Activated T-cell treated with anti-CD3 and anti-CD28 coated beads, Interleukin-2, amount 50 U/mL, for 4 hours (primary cell): ENCODE results near the gene WDR70. TPM values are rescaled to one million over a fixed set of nuclear protein-coding genes. Genes with fewer than 3 reads are reported as not detected.
"Not testable (repeated sequence)": the region's sequence is repeated elsewhere in the genome, so short reads cannot be mapped to it uniquely, and the experiment has no call there.

Experiments used
- ATAC-seq, 2 donors: fragments of 200-7000 bp; cut with Tn5 transposase; one replicate each; pipeline ENCODE4 v1.10.0; 2021
- DNase-seq: peaks from one replicate; pipeline ENCODE4 v3.0.0-alpha.2; 2020
- H3K27me3 Mint-ChIP-seq: one replicate; pipeline ENCODE4 v1.8.0; 2021; ENCODE audit warnings: low read depth, mixed read lengths
- H3K36me3 Mint-ChIP-seq: one replicate; pipeline ENCODE4 v1.8.0; 2022; ENCODE audit warnings: mixed read lengths; ENCODE audit not compliant: insufficient read depth
- H3K4me1 Mint-ChIP-seq: one replicate; pipeline ENCODE4 v1.8.0; 2021; ENCODE audit warnings: low read depth, mixed read lengths
- H3K4me3 Mint-ChIP-seq: one replicate; pipeline ENCODE4 v1.8.0; 2021; ENCODE audit warnings: mild to moderate bottlenecking, moderate library complexity, mixed read lengths
- H3K9me3 Mint-ChIP-seq: one replicate; pipeline ENCODE4 v1.8.0; 2021; ENCODE audit warnings: mixed read lengths
- total RNA-seq, 3 donors: library from RNA; stranded (reverse); gene quantifications; one replicate each; pipeline ENCODE4 v1.2.1, GENCODE V29; 2021

Gene WDR70
- total RNA-seq = 10 to 100 TPM; 28.4 to 34.8 (median 33.6) TPM

DNA sequence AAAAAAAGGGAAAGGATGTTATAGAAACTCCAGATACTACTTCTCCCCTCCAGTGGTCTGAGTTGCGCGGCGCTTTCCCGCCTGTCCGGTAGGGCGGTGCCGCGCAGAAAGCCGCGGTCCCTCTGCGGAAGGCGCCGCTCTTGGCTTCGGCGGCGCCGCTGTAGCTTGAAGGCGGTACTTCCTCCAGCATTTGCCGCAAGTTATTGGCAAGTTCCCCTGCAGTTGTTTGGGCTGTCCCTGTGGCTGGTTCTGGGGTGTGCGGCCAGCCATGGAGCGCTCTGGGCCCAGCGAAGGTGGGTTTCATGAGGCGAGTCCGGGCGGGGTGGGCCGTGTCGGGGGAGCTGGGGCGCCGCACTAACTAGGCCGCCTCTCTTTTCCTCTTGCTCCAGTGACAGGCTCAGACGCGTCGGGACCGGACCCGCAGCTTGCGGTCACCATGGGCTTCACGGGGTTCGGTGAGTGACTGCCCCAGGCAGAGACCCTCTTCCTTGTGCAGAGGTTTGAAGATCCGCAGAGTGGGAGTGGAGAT lies at the start of gene WDR70:
TSS of gene WDR70 (plus strand) at position 219 of the 529 bp plus-strand sequence. CDS start at position 269, 50 bp downstream.
- H3K9me3 Mint-ChIP-seq, H3K36me3 Mint-ChIP-seq, H3K27me3 Mint-ChIP-seq: not testable (repeated sequence)
- Mint-ChIP-seq H3K4me1 (peaks cover 12% of the 10 kb centered on the region), H3K4me3 (peak within 1 kb of the TSS; percentile 92)
- DNase-seq (peak; percentile 73), ATAC-seq (peak; percentile 99 to 100)

DNA sequence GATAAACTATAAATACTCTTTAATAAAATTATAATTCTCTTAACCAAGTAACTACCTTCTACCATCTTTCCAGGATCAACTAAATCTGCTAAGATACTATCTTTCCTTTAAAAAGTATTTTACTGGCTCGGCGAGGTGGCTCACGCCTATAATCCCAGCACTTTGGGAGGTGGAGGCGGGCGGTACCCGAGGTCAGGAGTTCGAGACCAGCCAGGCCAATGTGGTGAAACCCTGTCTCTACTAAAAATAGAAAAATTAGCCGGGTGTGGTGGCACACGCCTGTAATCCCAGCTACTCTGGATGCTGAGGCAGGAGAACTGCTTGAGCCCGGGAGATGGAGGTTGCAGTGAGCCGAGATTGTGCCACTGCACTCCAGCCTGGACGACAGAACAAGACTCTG lies 44.4 kb upstream of the WDR70 start:
- not testable (repeated sequence) for H3K27me3 Mint-ChIP-seq, H3K9me3 Mint-ChIP-seq, H3K4me3 Mint-ChIP-seq, H3K4me1 Mint-ChIP-seq, DNase-seq, ATAC-seq
- peaks cover 28% of the 10 kb centered on the region for H3K36me3 Mint-ChIP-seq

DNA sequence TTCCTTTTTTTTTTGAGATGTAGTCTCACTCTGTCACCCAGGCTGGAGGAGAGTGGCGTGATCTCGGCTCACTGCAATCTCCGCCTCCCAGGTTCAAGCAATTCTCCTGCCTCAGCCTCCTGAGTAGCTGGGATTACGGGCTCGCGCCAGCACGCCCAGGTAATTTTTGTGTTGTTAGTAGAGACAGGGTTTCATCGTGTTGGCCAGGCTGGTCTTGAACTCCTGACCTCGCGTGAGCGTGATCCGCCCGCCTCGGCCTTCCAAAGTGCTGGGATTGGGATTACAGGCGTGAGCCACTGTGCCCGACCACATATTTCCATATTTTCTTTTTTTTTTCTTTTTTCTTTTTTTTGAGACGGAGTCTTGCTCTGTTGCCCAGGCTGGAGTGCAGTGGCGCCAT lies 36.4 kb upstream of the WDR70 start:
- H3K36me3 Mint-ChIP-seq = peaks cover 24% of the 10 kb centered on the region
- not testable (repeated sequence) for H3K27me3 Mint-ChIP-seq, DNase-seq, H3K9me3 Mint-ChIP-seq, H3K4me3 Mint-ChIP-seq, ATAC-seq, H3K4me1 Mint-ChIP-seq

GRCh38 chr5:37355161-37355560 lies 24.0 kb upstream of the WDR70 start:
- no peaks in the 10 kb centered on the region for H3K9me3 Mint-ChIP-seq
- H3K4me1 Mint-ChIP-seq = no peaks in the 10 kb centered on the region
- H3K36me3 Mint-ChIP-seq = peaks cover 13% of the 10 kb centered on the region
- no peaks in the 10 kb centered on the region for H3K27me3 Mint-ChIP-seq
- H3K4me3 Mint-ChIP-seq = no peak overlapping the region
- ATAC-seq (no peak), DNase-seq (no peak)

- Mint-ChIP-seq H3K27me3 (no peaks in the 10 kb centered on the region), H3K9me3 (no peaks in the 10 kb centered on the region), H3K36me3 (no peaks in the 10 kb centered on the region), H3K4me3 (peak overlapping the region; percentile 98), H3K4me1 (peaks cover 38% of the 10 kb centered on the region)
- no peak for DNase-seq
- peak in 1 of 2 donors; percentile 51 for ATAC-seq
Observed at GRCh38 chr5:37370550-37370863, 8.6 kb upstream of the WDR70 start.

GRCh38 chr5:37370864-37371726 lies 8.0 kb upstream of the WDR70 start, which contains the start of gene NUP155:
Gene NUP155 (minus strand): TSS chr5:37371106. CDS start chr5:37370977, 129 bp downstream.
- peaks cover 34% of the 10 kb centered on the region for H3K4me1 Mint-ChIP-seq
- no peaks in the 10 kb centered on the region for H3K27me3 Mint-ChIP-seq
- ATAC-seq = peak; percentile 96
- no peaks in the 10 kb centered on the region for H3K36me3 Mint-ChIP-seq
- H3K4me3 Mint-ChIP-seq = peak within 1 kb of the TSS; percentile 98
- peak; percentile 85 for DNase-seq
- no peaks in the 10 kb centered on the region for H3K9me3 Mint-ChIP-seq

- DNase-seq = no peak
- no peak for ATAC-seq
- Mint-ChIP-seq H3K27me3 (no peaks in the 10 kb centered on the region), H3K9me3 (no peaks in the 10 kb centered on the region), H3K4me1 (peaks cover 15% of the 10 kb centered on the region), H3K36me3 (no peaks in the 10 kb centered on the region), H3K4me3 (no peak overlapping the region)
Observed at GRCh38 chr5:37375091-37375490, 4.0 kb upstream of the WDR70 start.

GRCh38 chr5:37378066-37378465 lies 1.1 kb upstream of the WDR70 start:
- H3K27me3 Mint-ChIP-seq, H3K9me3 Mint-ChIP-seq, DNase-seq, ATAC-seq, H3K36me3 Mint-ChIP-seq: not testable (repeated sequence)
- H3K4me1 Mint-ChIP-seq = peaks cover 12% of the 10 kb centered on the region
- H3K4me3 Mint-ChIP-seq = peak overlapping the region; percentile 92

DNA sequence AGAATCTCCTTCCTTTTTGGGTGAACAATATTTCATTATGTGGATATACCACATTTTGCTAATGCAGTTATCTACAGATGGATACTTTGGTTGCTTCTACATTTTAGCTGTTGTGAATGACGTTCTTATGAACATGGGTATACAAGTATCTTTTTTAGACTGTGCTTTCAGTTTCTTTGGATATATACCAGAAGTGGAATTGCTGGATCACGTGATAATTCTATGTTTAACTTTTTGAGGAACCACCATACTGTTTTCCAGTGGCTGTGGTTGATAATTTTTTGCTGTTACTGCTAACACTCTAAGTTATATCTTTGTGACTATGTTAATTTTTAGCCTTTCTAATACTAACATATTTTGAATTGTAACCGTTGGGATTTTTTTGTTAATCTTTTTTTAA lies 12.5 kb downstream of the WDR70 start:
- ATAC-seq (no peak), DNase-seq (no peak)
- H3K4me1 Mint-ChIP-seq = peaks cover 6% of the 10 kb centered on the region
- no peaks in the 10 kb centered on the region for H3K27me3 Mint-ChIP-seq
- no peak overlapping the region for H3K4me3 Mint-ChIP-seq
- peaks cover 34% of the 10 kb centered on the region for H3K36me3 Mint-ChIP-seq
- no peaks in the 10 kb centered on the region for H3K9me3 Mint-ChIP-seq

DNA sequence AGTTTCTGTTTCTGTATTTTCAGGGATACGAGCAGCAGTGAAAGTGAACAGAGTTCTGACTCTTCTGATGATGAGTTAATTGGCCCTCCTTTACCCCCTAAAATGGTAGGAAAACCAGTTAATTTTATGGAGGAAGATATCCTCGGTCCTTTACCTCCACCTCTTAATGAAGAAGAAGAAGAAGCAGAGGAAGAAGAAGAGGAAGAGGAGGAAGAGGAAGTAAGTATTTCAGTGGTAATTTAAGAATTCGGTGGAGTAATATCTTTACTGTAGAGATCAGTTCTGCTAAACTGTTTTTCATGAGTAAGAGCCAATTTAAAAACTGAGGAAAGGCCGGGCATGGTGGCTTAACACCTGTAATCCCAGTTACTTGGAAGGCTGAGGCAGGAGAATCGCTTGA lies 17.2 kb downstream of the WDR70 start:
- no peak for DNase-seq
- Mint-ChIP-seq H3K4me3 (no peak overlapping the region), H3K36me3 (peaks cover 38% of the 10 kb centered on the region), H3K4me1 (peaks cover 2% of the 10 kb centered on the region), H3K27me3 (no peaks in the 10 kb centered on the region), H3K9me3 (no peaks in the 10 kb centered on the region)
- no peak for ATAC-seq

DNA sequence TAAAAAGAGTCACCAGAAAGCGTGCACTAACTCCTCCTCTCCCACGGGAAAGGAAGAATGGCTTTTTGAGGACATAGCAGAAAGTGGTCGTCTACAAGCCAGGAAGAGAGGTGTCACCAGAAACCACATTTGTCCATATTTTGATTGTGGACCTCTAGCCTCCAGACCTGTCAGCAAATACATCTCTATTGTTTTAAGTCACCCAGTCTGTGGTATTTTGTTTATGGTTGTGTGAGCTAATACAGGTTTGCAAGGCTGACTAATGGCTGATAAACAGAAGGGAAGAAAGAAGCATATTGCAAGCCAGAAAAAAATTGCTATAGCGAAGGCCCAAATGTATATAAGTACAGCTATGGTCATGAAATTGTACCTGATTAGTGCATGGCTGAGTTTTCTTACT lies 21.4 kb downstream of the WDR70 start:
- Mint-ChIP-seq H3K4me3 (no peak overlapping the region), H3K4me1 (no peaks in the 10 kb centered on the region), H3K9me3 (no peaks in the 10 kb centered on the region), H3K27me3 (no peaks in the 10 kb centered on the region), H3K36me3 (peaks cover 35% of the 10 kb centered on the region)
- DNase-seq (no peak), ATAC-seq (no peak)

- no peak for DNase-seq
- no peak for ATAC-seq
- Mint-ChIP-seq H3K4me3 (no peak overlapping the region), H3K4me1 (no peaks in the 10 kb centered on the region), H3K9me3 (no peaks in the 10 kb centered on the region), H3K36me3 (peaks cover 11% of the 10 kb centered on the region), H3K27me3 (no peaks in the 10 kb centered on the region)
Observed at GRCh38 chr5:37412515-37412914, 33.4 kb downstream of the WDR70 start.

DNA sequence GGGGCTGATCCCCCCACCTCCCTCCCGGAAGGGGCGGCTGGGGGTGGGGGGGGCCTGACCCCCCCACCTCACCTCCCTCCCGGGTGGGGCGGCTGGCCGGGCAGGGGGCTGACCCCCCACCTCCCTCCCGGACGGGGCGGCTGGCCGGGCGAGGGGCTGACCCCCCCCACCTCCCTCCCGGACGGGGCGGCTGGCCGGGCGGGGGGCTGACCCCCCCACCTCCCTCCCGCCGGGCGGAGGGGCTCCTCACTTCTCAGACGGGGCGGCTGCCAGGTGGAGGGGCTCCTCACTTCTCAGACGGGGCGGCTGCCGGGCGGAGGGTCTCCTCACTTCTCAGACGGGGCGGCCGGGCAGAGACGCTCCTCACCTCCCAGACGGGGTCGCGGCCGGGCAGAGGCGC lies 36.3 kb downstream of the WDR70 start:
- ATAC-seq, H3K27me3 Mint-ChIP-seq, H3K4me3 Mint-ChIP-seq, H3K9me3 Mint-ChIP-seq, DNase-seq, H3K36me3 Mint-ChIP-seq, H3K4me1 Mint-ChIP-seq: not testable (repeated sequence)

GRCh38 chr5:37417347-37417746 lies 38.2 kb downstream of the WDR70 start:
- H3K36me3 Mint-ChIP-seq = peaks cover 13% of the 10 kb centered on the region
- no peak for DNase-seq
- H3K9me3 Mint-ChIP-seq = no peaks in the 10 kb centered on the region
- H3K4me3 Mint-ChIP-seq = no peak overlapping the region
- no peaks in the 10 kb centered on the region for H3K27me3 Mint-ChIP-seq
- no peaks in the 10 kb centered on the region for H3K4me1 Mint-ChIP-seq
- ATAC-seq = no peak

DNA sequence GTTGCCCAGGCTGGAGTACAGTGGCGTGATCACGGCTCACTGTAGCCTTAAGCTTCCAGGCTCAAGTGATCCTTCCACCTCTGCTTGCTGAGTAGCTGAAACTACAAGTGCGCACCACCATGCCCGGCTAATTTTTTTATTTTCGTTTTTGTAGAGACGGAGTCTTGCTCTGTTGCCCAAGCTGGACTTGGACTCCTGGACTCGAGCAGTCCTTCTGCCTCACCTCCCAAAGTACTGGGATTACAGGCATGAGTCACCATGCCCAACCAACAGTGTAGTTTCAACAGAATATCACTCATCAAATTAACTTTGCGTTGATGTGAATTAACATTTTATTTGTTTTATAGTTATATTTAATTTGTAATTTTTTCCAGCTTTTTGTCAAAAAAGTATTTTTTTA lies 45.3 kb downstream of the WDR70 start:
- no peak for DNase-seq
- Mint-ChIP-seq H3K36me3 (peaks cover 24% of the 10 kb centered on the region), H3K4me1 (no peaks in the 10 kb centered on the region), H3K27me3 (no peaks in the 10 kb centered on the region), H3K4me3 (no peak overlapping the region), H3K9me3 (no peaks in the 10 kb centered on the region)
- no peak for ATAC-seq
